ENCODE results near the gene EPAS1.

GRCh38 chr2:46420945-46421344 is 123.7 kb downstream of the EPAS1 start:
- no peak for TF ChIP-seq CTCF (conservative IDR thresholded peaks at IDR 0.05)
- TF ChIP-seq ZFX (IDR thresholded peaks at IDR 0.05) = no peak
